Stimulated activated CD8-positive, alpha-beta memory T cell treated with anti-CD3 and anti-CD28 coated beads, Interleukin-12 subunit alpha, Interleukin-12 subunit beta, amount 100 ng/mL, for 24 hours (primary cell): Measurements from ENCODE around the gene TRIM41.
"Not testable (repeated sequence)": the region's sequence is repeated elsewhere in the genome, so short reads cannot be mapped to it uniquely, and the experiment has no call there.

Source experiments
- DNase-seq: peaks from one replicate; pipeline ENCODE4 v3.0.0-alpha.2; 2020; ENCODE audit errors: extremely low read depth

The TRIM41 gene

DNA sequence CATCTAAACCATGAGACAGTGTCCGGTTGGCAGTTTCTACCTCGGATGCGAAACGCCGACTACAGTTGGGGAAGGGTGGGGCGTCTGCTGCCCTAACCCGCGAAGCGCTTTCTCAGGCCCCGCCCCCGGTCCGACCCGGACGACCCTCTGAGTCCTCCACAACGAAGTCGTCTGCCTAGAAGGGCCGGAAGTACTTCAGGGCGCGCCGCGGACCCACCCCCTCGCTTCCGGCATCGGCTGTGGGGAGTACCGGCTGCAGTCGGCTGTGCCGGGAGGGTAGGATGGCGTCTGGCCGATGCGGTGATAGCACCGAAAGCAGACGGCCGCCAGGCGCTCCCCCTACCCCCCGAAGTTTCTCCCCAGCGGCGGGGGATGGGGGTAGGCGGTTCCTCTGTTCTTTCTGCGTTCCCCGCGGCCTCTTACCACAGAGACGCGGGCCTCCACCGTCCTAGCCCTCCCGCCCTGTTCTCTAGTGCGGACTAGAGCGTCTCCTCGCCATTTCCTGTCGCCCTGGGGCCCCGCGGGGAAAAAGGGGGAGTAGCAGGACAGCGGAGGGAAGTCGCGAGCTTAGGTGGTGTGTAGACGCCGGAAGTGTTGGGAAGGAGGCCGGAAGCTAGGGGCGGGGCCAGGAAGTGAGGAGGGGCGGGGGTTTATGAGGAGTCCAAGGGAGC is at the start of gene TRIM41:
TSS of gene TRIM41 (plus strand) at position 224 of the 671 bp plus-strand sequence. CDS start 719 bp downstream, outside the sequence.
- DNase-seq: peak; percentile 98

DNA sequence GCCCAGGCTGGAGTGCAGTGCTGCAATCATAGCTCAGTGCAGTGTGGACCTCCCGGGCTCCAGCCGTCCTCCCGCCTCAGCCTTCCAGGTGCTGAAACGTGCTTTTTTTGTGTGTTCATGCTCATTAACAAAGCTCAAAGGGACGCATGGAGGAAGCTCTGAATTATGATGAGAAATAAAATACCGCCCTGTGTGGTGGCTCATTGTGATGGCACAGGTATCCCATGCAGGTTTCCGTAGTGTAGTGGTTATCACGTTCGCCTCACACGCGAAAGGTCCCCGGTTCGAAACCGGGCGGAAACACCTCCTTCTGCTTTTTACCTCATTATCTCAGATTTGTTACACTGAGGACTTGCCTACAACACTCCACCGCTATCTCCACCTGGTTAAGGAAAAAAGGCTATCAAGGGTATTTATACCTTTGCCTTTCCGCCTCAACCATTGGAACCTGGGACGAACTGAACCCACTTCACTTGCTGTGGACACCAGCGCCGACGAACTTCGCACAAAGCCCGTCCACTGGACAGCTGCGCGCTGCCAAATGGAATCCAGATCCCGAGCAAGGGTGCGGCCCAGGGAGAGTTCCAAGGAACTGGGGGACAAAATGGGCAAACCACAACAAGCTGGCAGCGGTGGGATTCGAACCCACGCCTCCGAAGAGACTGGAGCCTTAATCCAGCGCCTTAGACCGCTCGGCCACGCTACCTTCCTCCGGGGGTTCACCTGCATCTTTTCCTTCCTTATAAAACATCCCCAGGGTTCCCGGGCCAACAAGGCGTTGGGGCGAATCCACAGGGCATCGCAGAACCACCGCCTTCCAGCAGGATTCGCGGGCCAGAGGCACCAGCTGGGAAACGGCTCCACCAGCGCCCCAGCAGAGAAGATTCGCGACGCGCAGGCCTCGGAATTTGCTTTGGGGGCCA is 49.4 kb upstream of the TRIM41 start:
- peak; percentile 41 for DNase-seq

DNA sequence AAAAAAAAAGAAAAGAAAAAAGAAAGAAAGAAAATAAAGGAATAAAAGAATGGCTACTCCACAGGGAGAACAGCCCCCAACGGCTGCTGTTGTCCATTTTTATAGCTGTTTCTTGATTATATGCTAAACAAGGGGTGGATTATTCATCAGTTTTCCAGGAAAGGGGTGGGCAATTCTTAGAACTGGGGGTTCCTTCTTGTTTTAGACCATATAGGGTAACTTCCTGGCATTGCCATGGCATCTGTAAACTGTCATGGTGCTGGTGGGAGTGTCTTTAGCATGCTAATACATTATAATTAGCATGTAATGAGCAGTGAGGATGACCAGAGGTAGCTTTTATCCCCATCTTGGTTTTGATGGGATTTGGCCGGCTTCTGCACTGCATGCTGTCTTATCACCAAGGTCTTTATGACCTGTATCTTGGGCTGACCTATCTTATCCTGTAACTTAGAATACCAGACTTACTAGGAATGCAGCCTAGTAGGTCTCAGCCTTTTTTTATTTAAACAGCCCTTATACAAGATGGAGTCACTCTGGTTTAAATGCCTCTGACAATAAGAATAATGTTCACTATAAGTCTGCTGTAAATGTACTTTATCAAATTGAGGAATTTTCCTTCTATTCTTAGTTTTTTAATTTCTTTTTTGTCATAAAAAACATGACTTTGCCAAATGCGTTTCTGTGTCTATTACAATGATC is 46.7 kb upstream of the TRIM41 start:
- no peak for DNase-seq

DNA sequence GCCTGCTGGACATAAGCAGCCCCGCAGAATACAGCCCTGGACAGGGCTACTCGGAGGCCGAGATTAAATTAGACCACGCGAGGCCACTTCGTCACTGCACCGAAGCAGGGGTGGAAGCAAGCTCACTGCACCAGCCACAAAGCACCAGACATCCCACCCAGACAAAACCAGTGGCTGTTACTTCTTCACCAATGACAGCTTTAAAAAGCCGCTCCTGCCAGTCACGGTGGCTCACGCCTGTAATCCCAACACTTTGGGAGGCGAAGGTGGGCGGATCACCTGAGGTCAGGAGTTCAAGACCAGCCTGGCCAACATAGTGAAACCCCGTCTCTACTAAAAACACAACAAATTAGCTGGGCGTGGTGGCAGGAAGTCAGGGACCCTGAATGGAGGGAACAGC is 45.5 kb upstream of the TRIM41 start:
- DNase-seq: not testable (repeated sequence)

DNA sequence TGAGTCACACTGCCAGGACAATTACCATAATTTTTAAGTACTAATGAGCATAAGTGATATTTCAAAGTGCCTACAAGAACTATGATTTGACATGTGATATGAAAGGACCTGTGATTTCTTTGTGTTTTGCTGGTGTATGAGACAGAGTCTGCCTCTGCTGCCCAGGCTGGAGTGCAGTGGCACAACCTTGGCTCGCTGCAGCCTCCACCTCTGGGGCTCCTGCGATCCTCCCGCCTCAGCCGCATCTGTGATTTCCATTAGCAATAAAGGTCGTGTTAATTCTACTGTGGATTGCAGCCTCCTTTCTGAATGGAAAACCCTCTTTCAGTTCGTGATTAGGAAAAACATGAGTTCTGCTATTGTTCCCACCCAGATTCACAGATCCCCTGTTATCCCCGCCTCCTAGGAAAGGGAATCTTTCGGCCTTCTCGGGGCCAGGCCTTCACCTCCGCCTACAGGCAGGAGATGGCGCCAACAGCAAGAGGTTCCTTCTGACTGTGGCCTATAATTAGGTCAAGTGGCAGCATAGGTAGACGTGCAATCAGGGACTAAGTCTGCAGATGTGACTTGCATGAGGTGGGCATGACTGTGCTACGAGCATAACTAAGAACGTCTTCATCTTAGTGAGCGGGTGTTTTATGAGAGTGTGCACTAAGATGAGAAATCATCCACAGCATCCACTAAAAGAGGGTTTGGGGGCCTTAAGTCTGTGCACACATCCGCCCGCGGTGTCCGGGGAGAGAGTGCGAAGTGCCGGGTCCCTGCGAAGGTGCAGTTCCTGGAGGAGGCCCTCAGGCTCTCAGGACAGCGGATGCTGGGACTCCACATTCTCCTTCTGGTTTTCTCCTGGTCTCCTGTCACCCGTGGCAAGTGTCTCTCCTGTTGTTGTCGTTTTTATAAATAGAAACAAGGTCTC is 41.2 kb upstream of the TRIM41 start:
- no peak for DNase-seq

DNA sequence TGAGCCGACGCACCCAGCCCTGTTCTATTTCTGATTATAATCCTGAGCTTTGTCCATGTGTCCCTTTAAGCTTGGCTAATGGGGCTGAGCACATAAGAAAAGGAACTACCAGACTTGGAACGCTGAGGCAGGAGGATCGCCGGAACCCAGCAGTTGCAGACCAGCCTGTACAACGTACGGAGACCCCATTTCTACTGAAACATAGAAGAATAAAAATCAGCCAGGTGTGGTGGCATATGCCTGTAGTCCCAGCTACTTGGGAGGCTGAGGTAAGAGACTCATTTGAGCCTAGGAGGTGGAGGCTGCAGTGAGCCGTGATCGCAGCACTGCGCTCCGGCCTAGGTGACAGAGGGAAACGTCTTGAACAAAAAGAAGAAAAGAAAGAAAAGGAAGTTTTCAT is 40.4 kb upstream of the TRIM41 start:
- DNase-seq: no peak

DNA sequence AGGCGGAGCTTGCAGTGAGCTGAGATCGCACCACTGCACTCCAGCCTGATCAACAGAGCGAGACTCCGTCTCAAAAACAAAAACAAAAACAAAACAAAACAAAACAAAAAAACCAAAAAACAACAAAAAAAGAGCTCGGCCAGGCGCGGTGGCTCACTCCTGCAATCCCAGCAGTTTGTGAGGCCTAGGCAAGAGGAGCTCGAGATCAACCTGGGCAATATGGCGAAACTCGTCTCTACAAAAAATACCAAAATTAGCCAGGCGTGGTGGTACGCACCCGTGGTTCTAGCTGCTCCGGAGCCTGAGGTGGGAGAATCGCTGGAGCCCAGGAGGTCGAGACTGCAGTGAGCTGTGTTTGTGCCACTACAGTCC is 38.2 kb upstream of the TRIM41 start:
- no peak for DNase-seq

DNA sequence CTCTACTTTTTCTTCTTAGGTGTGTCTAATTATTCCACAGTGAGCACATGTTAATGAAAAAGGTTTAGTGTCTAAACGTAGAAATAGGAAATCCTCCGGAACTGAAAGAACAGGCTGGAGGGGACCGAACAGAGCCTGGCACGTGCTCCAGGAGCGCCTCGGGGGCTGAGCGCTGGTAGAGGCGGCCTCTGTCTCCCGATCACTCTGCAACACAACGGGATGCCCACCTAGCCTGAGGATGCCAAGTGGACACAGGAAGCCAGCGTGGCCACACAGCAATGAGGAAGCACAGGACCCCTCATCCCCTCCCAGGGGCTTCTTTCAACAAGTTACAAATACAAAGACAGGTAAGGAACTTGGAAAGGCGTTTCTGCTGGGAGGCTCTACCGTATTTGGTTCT is 37.5 kb upstream of the TRIM41 start:
- DNase-seq: no peak

DNA sequence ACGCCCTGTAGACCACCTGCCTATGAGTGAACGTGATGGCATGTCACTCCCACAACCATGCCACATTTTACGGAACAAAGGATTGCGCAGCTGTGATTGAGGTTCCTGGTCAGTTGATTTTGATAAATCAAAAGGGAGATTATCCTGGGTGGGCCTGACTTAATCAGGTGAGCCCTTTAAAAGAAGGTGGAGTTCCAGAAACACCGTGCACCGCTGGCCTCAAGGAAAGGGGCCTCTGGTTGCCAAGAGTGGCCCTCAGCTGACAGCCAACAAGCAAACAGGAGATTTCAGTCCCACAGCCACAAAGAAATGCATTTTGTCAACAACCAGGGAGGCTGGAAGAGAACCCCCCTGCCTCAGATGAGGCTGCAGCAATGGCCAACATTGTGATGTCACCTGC is 37.1 kb upstream of the TRIM41 start:
- no peak for DNase-seq

DNA sequence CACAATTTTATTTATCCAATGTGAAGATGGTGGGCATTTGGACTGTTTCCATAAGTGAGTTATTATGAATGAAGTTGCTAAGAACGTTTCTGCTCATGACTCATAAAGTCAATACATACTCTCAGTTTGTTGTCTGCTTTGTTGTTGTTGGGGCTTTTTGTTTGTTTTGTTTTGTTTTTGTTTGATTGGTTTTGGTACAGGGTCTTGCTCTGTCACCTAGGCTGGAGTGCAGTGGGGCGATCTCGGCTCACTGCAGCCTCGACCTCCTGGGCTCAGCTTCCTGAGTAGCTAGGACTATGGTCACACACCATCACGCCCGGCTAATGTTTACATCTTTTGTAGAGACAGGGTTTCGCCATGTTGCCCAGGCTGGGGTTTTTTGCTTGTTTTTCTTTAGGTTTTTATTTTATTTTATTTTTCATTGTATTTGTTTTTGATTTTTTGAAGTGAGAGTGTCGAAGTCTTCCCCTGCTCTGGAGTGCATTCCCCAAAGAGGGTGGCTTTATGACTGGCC is 36.0 kb upstream of the TRIM41 start:
- DNase-seq: no peak

DNA sequence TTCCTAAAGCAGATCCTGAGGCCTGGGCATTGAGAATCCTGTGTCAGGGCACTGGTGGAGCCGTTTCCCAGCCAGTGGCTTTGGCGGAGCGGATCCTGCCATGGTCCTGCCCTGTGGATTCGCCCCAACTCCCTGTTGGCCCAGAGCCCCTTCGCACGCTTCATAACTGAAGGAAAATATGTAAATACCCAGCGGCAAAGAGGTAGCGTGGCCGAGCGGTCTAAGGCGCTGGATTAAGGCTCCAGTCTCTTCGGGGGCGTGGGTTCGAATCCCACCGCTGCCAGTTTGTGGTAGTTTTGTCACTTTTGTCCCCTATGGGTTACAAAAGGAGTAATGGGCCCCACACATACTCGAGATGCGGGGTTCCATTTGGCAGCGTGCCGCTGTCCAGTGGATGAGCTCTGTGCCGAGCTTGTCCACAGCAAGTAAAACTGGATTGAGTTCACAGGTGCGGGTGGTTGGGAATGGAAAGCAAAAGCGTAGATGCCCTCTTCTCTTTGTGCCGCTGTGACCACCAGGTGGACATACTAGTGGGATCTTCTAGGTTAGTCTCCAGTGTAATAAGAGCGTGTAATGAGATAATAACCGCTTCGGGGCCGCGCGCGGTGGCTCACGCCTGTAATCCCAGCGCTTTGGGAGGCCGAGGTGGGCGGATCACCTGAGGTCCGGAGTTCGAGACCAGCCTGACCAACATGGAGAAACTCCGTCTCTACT is 35.4 kb upstream of the TRIM41 start:
- no peak for DNase-seq

DNA sequence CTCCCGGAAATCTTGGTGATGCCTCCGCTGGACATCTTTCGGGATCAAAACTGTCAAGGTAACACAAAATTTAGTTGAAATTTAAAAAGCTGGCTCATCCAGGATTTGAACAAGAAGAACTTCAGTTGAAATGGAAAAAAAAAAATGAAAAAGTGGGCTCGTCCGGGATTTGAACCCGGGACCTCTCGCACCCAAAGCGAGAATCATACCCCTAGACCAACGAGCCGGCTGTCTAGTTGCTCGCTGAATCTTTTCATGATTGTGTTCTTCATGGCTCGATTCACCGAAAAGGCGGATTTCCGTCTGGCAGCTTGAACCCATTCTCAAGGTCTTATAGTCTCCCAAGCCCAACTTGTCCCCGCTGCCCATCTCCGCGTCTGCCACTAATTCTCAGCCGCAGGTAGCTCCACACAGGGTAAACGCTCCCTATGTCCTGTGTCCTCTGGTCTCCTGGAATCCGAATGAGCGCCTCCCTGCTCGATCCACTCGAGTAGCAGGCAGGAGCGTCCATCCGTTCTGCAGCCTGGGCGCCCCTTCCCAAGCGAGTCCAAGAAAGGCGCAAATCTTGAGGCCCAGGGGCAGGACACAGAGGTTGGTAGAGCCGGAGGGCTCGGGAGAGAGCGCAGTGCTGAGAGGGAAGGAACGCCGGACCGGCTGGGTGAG is 34.2 kb upstream of the TRIM41 start:
- no peak for DNase-seq

DNA sequence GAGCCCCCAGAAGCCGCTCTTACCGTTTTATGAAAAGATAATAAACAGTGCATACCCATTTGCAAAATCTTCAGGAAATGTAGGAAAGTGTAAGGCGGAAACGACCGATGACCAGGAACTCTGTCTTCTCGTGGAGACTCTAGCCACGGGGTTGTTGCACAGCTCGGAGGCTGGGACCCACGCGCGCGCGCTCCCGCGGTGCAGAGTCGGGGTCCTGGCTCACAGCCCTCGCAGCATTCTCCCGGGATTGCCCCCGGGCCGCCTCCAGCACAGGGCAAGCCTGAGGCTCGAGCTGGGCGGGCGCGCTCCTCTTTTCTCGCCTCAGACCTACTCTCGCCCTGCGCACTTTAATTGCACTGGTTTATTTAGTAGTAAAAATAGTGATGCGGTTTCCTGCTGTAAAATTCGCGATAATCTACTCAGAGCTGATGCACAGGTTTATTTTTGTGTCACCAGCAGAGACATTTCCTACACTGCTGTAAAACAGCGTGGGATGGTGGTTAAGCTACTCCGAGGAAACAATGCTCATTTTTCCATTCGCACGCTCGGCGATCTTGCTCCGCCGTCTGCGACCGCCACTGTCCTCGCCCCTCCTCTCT is 33.6 kb upstream of the TRIM41 start:
- no peak for DNase-seq

DNA sequence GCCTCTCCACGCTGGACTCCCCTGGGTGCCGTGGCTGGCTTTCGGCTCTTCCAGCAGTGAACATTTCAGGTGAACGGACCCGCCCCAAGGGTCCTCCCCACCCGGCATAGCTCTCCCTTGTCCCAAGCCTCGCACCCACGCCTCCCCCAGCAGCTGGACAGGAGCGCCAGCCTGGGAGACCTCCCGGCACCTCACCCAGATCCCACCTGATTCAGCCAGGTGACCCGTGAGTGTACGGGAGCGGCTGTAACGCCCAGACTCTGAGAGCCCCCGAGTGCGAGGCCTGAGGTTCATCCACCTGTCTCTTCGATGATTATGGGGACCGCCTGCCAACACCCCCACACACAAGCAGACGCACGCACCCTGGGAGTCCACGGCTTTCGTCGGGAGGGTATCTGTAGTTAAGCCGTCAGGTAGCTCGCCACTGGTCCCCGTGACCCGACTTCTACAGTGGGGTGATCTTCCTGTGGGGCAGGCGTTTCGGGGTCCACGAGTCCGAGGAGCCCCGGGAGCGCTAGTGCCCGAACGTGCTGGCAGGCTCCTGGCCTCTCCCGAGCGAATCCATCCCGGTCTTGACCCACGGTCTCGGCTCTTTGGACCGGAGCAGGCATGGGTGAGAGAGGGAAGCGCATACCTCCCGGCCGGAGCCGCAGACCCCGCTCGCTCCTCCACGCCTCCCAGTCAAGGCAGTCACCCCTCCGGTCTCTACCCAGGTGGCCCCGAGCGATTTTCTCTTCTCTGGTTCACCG is 32.9 kb upstream of the TRIM41 start:
- DNase-seq: no peak

DNA sequence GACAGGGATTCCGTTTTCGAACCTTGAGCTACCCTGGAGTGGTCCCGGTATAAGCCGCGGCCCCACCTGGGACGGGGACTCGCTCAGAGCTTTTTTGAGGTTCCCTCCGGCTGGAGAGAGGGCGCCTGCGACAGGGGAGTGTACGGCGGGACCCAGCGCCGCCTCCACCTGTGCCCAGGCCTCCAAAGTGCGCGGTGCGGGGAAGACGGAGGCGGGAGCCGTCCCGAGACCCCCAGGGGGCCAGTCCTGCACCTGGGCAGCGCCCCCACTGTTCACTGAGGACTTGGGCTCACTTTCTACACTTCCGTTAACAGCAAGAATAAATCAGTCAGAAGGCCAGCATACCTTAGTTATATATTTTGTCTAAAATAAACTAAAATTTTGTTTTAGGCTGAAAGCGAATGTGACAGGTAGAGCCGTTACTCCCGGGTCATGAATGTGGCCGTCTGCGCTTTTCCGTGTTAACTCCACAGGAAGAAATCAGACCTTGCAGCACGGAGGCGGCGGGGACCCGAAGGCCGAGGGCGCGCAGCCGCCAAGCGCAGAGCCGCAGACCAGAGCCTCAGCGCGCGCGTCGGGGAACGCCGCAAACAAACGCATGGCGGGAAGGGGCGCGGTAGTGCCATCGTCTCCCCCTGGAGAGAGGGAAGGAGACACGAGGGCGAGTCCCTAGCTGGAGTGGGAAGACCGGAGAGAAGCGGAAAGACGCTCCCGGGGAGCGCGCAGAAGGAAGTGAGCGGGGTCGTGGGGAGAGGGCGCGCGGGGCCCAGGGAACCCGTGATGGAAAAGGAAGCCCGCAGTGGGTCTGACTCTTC is 32.2 kb upstream of the TRIM41 start:
- no peak for DNase-seq

DNA sequence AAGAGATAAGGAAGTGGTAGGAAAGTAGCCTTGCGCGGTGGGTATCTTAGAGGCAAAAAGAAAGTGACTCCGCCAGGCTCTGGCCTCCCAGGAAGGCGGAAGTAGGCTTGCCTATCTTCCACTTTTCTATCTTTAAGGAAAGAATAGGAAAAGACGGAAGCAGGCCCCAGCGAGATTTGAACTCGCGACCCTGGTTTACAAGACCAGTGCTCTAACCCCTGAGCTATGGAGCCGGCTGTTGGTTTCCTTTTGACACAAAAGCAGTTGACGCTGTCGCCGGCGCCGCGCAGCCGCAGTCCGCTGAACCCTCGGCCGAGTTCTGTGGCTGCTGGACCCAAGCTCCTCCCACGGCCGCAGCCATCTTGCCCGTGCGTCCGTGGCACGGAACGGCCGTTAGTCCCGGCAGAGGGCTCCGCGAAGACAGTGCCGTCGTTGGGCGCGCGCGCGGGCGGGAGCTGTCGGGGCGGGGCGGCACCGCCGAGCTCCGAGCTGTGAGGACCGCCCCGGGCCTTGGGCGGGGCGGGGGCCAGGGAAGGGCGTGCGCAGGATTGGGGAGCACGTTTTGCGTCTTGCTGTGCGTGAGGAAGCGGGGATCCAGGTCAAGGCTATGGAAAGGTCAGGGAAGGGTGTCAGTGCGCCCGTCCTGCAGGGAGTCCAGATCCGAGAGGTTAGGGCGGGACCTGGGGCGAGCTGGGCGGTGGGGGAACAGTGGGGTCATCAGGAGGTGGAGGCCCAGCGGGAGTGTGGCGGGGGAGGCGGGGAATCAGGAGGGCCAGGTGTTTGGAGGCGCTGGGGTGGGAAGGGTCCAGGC is 31.4 kb upstream of the TRIM41 start:
- peak; percentile 80 for DNase-seq

DNA sequence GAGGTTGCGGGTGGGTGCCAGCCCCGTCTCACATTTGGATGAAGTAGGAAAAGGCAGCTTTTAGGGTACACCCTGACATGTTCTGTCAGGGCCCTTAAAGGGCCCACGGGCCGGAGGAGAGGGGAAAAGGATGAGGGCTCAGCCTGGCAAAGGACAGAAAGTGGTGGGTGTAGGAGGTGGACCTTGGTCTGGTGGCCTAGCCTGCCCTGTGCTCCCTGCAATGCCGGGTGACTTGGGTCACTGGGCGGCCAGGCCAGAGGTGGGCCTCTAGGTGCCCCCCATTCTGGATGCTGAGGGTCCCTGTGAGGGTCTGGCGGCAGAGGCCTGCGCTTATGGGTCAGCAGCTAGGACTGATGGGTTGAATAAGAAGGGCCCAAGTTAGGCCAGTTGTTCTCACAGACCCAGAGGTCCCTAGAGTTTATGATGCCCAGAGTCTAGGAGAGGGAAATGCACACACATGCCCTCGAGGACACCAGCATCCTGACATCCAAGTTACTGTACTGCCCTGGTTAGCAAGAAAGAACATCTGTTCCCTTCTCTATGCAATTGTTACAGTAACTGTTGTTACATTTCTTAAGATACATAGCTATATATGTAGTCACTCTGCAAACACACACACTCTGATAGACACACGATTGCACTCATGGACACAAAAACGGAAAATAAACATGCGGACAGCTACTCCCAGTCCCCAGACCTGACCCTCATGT is 30.6 kb upstream of the TRIM41 start:
- no peak for DNase-seq
